PFSK-1 (cell line): ENCODE measurements around the gene KLHDC7A.

Experiments
- FOXP2 ChIP-seq: optimal IDR thresholded peaks from 2 replicates; pipeline ENCODE3; 2011; ENCODE audit warnings: borderline replicate concordance, control low read depth, inconsistent platforms; ENCODE audit not compliant: insufficient read depth; ENCODE audit errors: extremely low read length, extremely low read depth
- POLR2AphosphoS5 ChIP-seq: IDR thresholded peaks from 2 replicates; pipeline ENCODE4 v1.6.1; 2012; ENCODE audit warnings: low read depth, mild to moderate bottlenecking, control low read depth, low read length, moderate library complexity
- SIN3A ChIP-seq: IDR thresholded peaks from 2 replicates; pipeline ENCODE4 v1.6.1; 2012; ENCODE audit warnings: mild to moderate bottlenecking, low read length, moderate library complexity, borderline replicate concordance; ENCODE audit not compliant: insufficient read depth
- TAF1 ChIP-seq: IDR thresholded peaks from 2 replicates; pipeline ENCODE4 v1.6.1; 2012; ENCODE audit warnings: low read length, control low read depth, borderline replicate concordance; ENCODE audit not compliant: insufficient read depth
- TF ChIP-seq, protein P1 (sequence below), 2 experiments: IDR thresholded peaks; 2 replicates each; pipeline versions ENCODE4 v1.6.1 to v1.8.0; 2011 to 2012; ENCODE audit warnings: low read depth in 2 of 2, low read length in 2 of 2, control low read depth in 1 of 2, inconsistent platforms in 1 of 2, mild to moderate bottlenecking in 1 of 2, moderate library complexity in 1 of 2; ENCODE audit not compliant: insufficient read depth in 1 of 2

The KLHDC7A gene

GRCh38 chr1:18495635-18496034 lies 14.9 kb downstream of the KLHDC7A start:
- TF ChIP-seq POLR2AphosphoS5 (no peak), FOXP2 (no peak), TAF1 (no peak), SIN3A (no peak)
- TF ChIP-seq, protein P1, sequence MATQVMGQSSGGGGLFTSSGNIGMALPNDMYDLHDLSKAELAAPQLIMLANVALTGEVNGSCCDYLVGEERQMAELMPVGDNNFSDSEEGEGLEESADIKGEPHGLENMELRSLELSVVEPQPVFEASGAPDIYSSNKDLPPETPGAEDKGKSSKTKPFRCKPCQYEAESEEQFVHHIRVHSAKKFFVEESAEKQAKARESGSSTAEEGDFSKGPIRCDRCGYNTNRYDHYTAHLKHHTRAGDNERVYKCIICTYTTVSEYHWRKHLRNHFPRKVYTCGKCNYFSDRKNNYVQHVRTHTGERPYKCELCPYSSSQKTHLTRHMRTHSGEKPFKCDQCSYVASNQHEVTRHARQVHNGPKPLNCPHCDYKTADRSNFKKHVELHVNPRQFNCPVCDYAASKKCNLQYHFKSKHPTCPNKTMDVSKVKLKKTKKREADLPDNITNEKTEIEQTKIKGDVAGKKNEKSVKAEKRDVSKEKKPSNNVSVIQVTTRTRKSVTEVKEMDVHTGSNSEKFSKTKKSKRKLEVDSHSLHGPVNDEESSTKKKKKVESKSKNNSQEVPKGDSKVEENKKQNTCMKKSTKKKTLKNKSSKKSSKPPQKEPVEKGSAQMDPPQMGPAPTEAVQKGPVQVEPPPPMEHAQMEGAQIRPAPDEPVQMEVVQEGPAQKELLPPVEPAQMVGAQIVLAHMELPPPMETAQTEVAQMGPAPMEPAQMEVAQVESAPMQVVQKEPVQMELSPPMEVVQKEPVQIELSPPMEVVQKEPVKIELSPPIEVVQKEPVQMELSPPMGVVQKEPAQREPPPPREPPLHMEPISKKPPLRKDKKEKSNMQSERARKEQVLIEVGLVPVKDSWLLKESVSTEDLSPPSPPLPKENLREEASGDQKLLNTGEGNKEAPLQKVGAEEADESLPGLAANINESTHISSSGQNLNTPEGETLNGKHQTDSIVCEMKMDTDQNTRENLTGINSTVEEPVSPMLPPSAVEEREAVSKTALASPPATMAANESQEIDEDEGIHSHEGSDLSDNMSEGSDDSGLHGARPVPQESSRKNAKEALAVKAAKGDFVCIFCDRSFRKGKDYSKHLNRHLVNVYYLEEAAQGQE (IDR thresholded peaks at IDR 0.05; ENCODE audit: insufficient read depth in 1 of 2, low read depth in 2 of 2, low read length in 2 of 2) = no peak

- TF ChIP-seq TAF1 = no peak
- TF ChIP-seq, protein P1 (IDR thresholded peaks at IDR 0.05; ENCODE audit: insufficient read depth in 1 of 2, low read depth in 2 of 2, low read length in 2 of 2) = no peak
- TF ChIP-seq FOXP2 = no peak
- no peak for TF ChIP-seq SIN3A
- no peak for TF ChIP-seq POLR2AphosphoS5
These were observed 15.3 kb downstream of the KLHDC7A start for GRCh38 chr1:18496056-18496455.

- TF ChIP-seq FOXP2 (no peak), SIN3A (no peak), POLR2AphosphoS5 (no peak), TAF1 (no peak)
- TF ChIP-seq, protein P1 (IDR thresholded peaks at IDR 0.05; ENCODE audit: insufficient read depth in 1 of 2, low read depth in 2 of 2, low read length in 2 of 2) = no peak
These were observed 15.9 kb downstream of the KLHDC7A start for GRCh38 chr1:18496497-18497235.

- TF ChIP-seq POLR2AphosphoS5 (no peak), SIN3A (no peak), FOXP2 (no peak), TAF1 (no peak)
- TF ChIP-seq, protein P1 (IDR thresholded peaks at IDR 0.05; ENCODE audit: insufficient read depth in 1 of 2, low read depth in 2 of 2, low read length in 2 of 2) = no peak
These were observed 21.1 kb downstream of the KLHDC7A start for GRCh38 chr1:18501833-18502232.

DNA sequence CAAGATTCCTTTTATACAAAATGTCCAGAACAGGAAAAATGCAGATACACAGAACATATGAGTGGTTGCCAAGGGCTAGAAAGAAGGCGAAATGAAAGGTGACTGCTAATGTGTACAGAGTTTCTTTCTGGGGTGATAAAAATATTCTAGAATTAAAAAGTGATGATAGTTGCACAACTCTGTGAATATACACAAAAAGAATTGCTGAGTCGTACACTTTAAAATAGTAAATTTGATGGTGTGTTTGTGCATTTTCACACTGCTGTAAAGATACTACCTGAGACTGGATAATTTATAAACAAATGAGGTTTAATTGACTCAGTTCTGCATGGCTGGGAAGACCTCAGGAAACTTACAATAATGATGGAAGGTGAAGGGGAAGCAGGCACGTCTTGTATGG lies 23.9 kb downstream of the KLHDC7A start:
- TF ChIP-seq POLR2AphosphoS5 = no peak
- TF ChIP-seq FOXP2 = no peak
- no peak for TF ChIP-seq SIN3A
- TF ChIP-seq TAF1 = no peak
- TF ChIP-seq, protein P1 (IDR thresholded peaks at IDR 0.05; ENCODE audit: insufficient read depth in 1 of 2, low read depth in 2 of 2, low read length in 2 of 2) = no peak
